Adrenal gland (tissue), 5 donors: ENCODE measurements around the gene ANKRD11.

Experiments
- CTCF ChIP-seq, 6 experiments: fragments of 450-650 bp in 4 of 6; fragments of 200-600 bp in 2 of 6; sonication (generic) in 1 of 6; IDR thresholded peaks; 1 replicate in 5 of 6; 2 replicates in 1 of 6; pipeline versions ENCODE4 v1.5.1 to v1.8.0; 2016 to 2021; ENCODE audit warnings: antibody characterized with exemption in 6 of 6, mild to moderate bottlenecking in 2 of 6, moderate library complexity in 1 of 6
- POLR2A ChIP-seq, 2 donors: fragments of 450-650 bp; IDR thresholded peaks; one replicate each; pipeline ENCODE4 v1.6.1; 2017; ENCODE audit warnings: antibody characterized with exemption in 2 of 2, mild to moderate bottlenecking in 2 of 2, moderate library complexity in 1 of 2
- donor health status: DM: no; HTN: no; CAD: no.

DNA sequence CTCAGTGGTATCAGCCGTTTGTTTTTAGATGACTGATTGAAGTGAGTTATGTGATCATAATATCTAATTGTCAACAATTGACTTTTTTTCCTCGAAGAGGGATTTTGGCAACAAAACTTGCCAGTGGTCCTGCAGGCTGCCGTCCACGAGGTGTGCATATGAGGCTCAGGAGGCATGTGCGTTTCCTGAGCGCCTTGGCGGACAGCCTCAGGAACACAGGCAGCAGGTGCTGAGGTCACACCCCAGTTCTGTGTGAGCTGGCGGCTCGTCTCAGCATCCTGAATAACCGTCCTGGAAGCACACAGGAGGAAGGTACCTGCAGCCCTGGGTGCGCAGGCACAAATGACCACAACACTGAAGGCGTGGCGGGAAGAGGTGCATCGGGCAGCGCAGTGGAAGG lies 29.5 kb upstream of the ANKRD11 start:
- TF ChIP-seq CTCF (IDR thresholded peaks at IDR 0.05) (no peak), POLR2A (IDR thresholded peaks at IDR 0.05) (no peak)
